Caco-2 (cell line): Measurements from ENCODE around the gene KLHL30. TPM values are rescaled to one million over a fixed set of nuclear protein-coding genes. Genes with fewer than 3 reads are reported as not detected.

Source experiments
- BruUV-seq: library from RNA; stranded (reverse); fragments of 400-500 nt; replicated peaks from 2 replicates; lab custom pipeline; 2021; lab: Mats Ljungman, UMichigan
- CTCF ChIA-PET: fragments of 300-600 bp; sonication (Branson Sonifier 250); formaldehyde crosslinking; loops from one replicate; lab custom pipeline; 2022; ENCODE audit warnings: antibody characterized with exemption; lab: Charles Lee
- POLR2A ChIA-PET: fragments of 300-600 bp; sonication (Branson Sonifier 250); formaldehyde crosslinking; loops from one replicate; lab custom pipeline; 2022; ENCODE audit warnings: antibody characterized with exemption; lab: Charles Lee
- DNase-seq, 2 experiments: peaks; one replicate each; pipeline versions ENCODE4 v3.0.0 to v3.0.0-alpha.2; 2020 to 2022
- H3K27me3 ChIP-seq: replicated peaks from 2 replicates; pipeline ENCODE4 v1.6.0; 2011; ENCODE audit warnings: low read length; ENCODE audit not compliant: control insufficient read depth, insufficient read depth
- H3K36me3 ChIP-seq: 2 replicates; pipeline ENCODE4 v1.5.1; 2011; ENCODE audit warnings: low read length; ENCODE audit not compliant: control insufficient read depth, insufficient read depth
- H3K4me1 ChIP-seq: fragments of 250-450 bp; sonication (Bioruptor Pico); 2 replicates; pipeline ENCODE4 v1.5.1; 2020; ENCODE audit warnings: mild to moderate bottlenecking
- H3K4me3 ChIP-seq: 2 replicates; pipeline ENCODE4 v1.5.1; 2011; ENCODE audit warnings: low read depth, mild to moderate bottlenecking, control low read depth, low read length
- H3K9me3 ChIP-seq: fragments of 250-450 bp; sonication (Bioruptor Pico); 2 replicates; pipeline ENCODE4 v1.5.1; 2020; ENCODE audit warnings: mild to moderate bottlenecking, moderate library complexity
- H3K27ac Mint-ChIP-seq: one replicate; pipeline ENCODE4 v1.8.0; 2022; ENCODE audit warnings: mixed read lengths; ENCODE audit not compliant: unreplicated experiment
- H3K27me3 Mint-ChIP-seq: one replicate; pipeline ENCODE4 v1.8.0; 2022; ENCODE audit warnings: mixed read lengths; ENCODE audit not compliant: insufficient read depth, unreplicated experiment
- H3K36me3 Mint-ChIP-seq: one replicate; pipeline ENCODE4 v1.8.0; 2022; ENCODE audit warnings: mild to moderate bottlenecking, mixed read lengths; ENCODE audit not compliant: insufficient read depth, unreplicated experiment
- H3K4me1 Mint-ChIP-seq: one replicate; pipeline ENCODE4 v1.8.0; 2022; ENCODE audit warnings: low read depth, mixed read lengths; ENCODE audit not compliant: unreplicated experiment
- H3K4me3 Mint-ChIP-seq: one replicate; pipeline ENCODE4 v1.8.0; 2022; ENCODE audit warnings: mild to moderate bottlenecking, moderate library complexity, mixed read lengths; ENCODE audit not compliant: unreplicated experiment
- H3K9me3 Mint-ChIP-seq: one replicate; pipeline ENCODE4 v1.8.0; 2022; ENCODE audit warnings: mixed read lengths; ENCODE audit not compliant: unreplicated experiment
- CTCF ChIP-seq, 2 experiments: fragments of 200-600 bp in 1 of 2; IDR thresholded peaks; 1 replicate in 1 of 2; 2 replicates in 1 of 2; pipeline versions ENCODE4 v1.5.1 to v1.8.0; 2011 to 2022; ENCODE audit warnings: antibody characterized with exemption in 1 of 2, control low read depth in 1 of 2, inconsistent platforms in 1 of 2, low read depth in 1 of 2, low read length in 1 of 2, mild to moderate bottlenecking in 1 of 2, moderate library complexity in 1 of 2; ENCODE audit not compliant: insufficient read depth in 1 of 2, severe bottlenecking in 1 of 2, unreplicated experiment in 1 of 2
- intact Hi-C: fragments of 100-400 bp; cut with micrococcal nuclease; formaldehyde crosslinking; loops from one replicate; pipeline ENCODE4 v1.10.0; 2022; ENCODE audit not compliant: unreplicated experiment
- total RNA-seq: library from RNA; stranded (reverse); gene quantifications from 2 replicates; pipeline ENCODE4 v1.2.3, GENCODE V29; 2022

Gene KLHL30
- total RNA-seq, 1 experiment from 2014 or later = 0.36 TPM

- H3K27me3 Mint-ChIP-seq = no peaks in the 10 kb centered on the region
- no peak for DNase-seq
- no TSS peak for BruUV-seq
- no peak for TF ChIP-seq CTCF (IDR thresholded peaks at IDR 0.05; ENCODE audit: insufficient read depth in 1 of 2, low read depth in 1 of 2, low read length in 1 of 2, severe bottlenecking in 1 of 2, unreplicated experiment in 1 of 2)
- H3K27ac Mint-ChIP-seq = no peak overlapping the region
- CTCF ChIA-PET = no interaction called here
- POLR2A ChIA-PET = no interaction called here
- H3K9me3 Mint-ChIP-seq = no peaks in the 10 kb centered on the region
- Histone ChIP-seq H3K9me3 (no peaks in the 10 kb centered on the region), H3K27me3 (no peaks in the 10 kb centered on the region), H3K4me1 (no peaks in the 10 kb centered on the region), H3K4me3 (no peak overlapping the region), H3K36me3 (no peaks in the 10 kb centered on the region)
- intact Hi-C loops = no loop called here
- no peak overlapping the region for H3K4me3 Mint-ChIP-seq
- H3K4me1 Mint-ChIP-seq = no peaks in the 10 kb centered on the region
- H3K36me3 Mint-ChIP-seq = no peaks in the 10 kb centered on the region
Measured at GRCh38 chr2:238126338-238126737, 12.1 kb upstream of the KLHL30 start.

DNA sequence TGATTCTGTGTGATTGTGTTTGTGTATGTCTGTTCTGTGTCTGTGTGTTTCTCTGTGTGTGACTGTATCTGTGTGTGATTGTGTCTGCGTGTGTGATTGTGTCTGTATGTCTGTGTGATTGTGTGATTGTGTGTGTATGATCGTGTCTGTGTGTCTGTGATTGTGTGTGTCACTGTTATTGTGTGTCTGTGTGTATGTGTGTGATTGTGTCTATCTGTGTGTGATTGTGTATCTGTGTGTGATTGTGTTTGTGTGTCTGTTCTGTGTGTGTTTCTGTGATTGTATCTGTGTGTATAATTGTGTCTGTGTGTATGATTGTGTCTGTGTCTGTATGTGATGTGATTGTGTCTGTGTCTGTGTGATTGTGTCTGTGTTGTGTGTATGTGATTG, 11.7 kb upstream of the KLHL30 start:
- no peaks in the 10 kb centered on the region for H3K4me1 ChIP-seq
- POLR2A ChIA-PET = no interaction called here
- no peaks in the 10 kb centered on the region for H3K27me3 ChIP-seq
- Mint-ChIP-seq H3K4me1 (no peaks in the 10 kb centered on the region), H3K36me3 (no peaks in the 10 kb centered on the region), H3K27me3 (no peaks in the 10 kb centered on the region), H3K4me3 (no peak overlapping the region), H3K27ac (no peak overlapping the region), H3K9me3 (no peaks in the 10 kb centered on the region)
- no peaks in the 10 kb centered on the region for H3K9me3 ChIP-seq
- H3K36me3 ChIP-seq = no peaks in the 10 kb centered on the region
- no peak for DNase-seq
- no TSS peak for BruUV-seq
- CTCF ChIA-PET = no interaction called here
- TF ChIP-seq CTCF (IDR thresholded peaks at IDR 0.05; ENCODE audit: insufficient read depth in 1 of 2, low read depth in 1 of 2, low read length in 1 of 2, severe bottlenecking in 1 of 2, unreplicated experiment in 1 of 2) = no peak
- no peak overlapping the region for H3K4me3 ChIP-seq
- intact Hi-C loops = no loop called here

DNA sequence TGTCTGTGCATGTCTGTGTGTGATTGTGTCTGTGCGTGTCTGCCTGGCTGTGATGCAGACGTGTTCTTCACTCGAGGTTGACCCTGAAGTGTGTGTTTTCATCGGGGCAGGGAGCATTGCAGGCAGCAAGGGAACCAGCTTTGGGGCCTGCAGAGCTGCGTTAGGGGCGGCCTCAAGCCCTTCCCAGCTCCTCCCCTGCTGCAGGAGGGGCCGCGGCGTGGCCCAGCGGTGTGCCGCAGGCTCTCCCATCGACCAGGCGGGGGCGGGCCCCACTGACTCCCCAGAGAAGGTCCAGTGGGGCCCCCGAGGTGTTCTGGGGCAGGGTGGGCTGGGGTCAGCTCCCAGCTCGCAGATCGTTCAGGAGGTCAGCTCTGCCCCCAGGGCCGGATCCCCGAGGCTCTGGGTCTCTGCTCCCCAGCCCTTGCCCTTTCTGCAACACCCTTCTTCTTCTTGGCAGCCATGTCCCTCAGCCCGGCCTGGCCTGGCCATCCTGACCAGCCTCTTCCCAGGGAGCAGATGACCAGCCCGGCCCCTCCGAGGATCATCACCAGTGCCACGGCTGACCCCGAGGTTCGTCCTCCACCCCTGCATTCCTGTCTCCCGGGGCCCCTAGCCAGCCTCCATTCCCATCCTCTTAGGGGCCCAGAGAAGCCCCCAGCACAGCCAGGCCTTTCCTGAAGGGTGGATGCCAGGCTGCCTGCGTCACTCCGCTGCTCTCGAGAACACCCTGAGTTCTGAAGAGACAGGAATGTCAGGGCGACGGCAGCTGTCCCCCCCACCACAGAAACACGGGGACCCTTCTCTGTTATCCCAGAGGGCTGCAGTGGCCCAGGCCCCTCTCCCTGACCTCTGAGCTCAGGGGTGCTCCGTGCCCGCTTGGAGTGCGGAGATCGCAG, 11.1 kb upstream of the KLHL30 start:
- intact Hi-C loops = no loop called here
- no peaks in the 10 kb centered on the region for H3K9me3 Mint-ChIP-seq
- TF ChIP-seq CTCF (IDR thresholded peaks at IDR 0.05; ENCODE audit: insufficient read depth in 1 of 2, low read depth in 1 of 2, low read length in 1 of 2, severe bottlenecking in 1 of 2, unreplicated experiment in 1 of 2) = no peak
- H3K4me1 Mint-ChIP-seq = no peaks in the 10 kb centered on the region
- no TSS peak for BruUV-seq
- no peaks in the 10 kb centered on the region for H3K4me1 ChIP-seq
- H3K4me3 Mint-ChIP-seq = no peak overlapping the region
- no peaks in the 10 kb centered on the region for H3K27me3 ChIP-seq
- POLR2A ChIA-PET = no interaction called here
- H3K27ac Mint-ChIP-seq = no peak overlapping the region
- H3K4me3 ChIP-seq = no peak overlapping the region
- no peaks in the 10 kb centered on the region for H3K36me3 Mint-ChIP-seq
- no peak for DNase-seq
- no peaks in the 10 kb centered on the region for H3K9me3 ChIP-seq
- CTCF ChIA-PET = no interaction called here
- H3K36me3 ChIP-seq = no peaks in the 10 kb centered on the region
- H3K27me3 Mint-ChIP-seq = no peaks in the 10 kb centered on the region
